A673 (cell line): Measurements from ENCODE around the gene WFDC9. TPM values are rescaled to one million over a fixed set of nuclear protein-coding genes. Genes with fewer than 3 reads are reported as not detected.
A peak's percentile ranks its signal among the peaks of the same experiment; 100 is the strongest.

Source experiments
- BruUV-seq: library from RNA; stranded (reverse); fragments of 400-500 nt; replicated peaks from 2 replicates; lab custom pipeline; 2021; lab: Mats Ljungman, UMichigan
- CTCF ChIA-PET: fragments of 300-600 bp; sonication (Branson Sonifier 250); formaldehyde crosslinking; loops from one replicate; lab custom pipeline; 2022; ENCODE audit warnings: antibody characterized with exemption; lab: Charles Lee
- POLR2A ChIA-PET: fragments of 300-600 bp; sonication (Branson Sonifier 250); formaldehyde crosslinking; loops from one replicate; lab custom pipeline; 2022; ENCODE audit warnings: antibody characterized with exemption; ENCODE audit not compliant: low non-redundant PET; lab: Charles Lee
- DNase-seq: peaks from one replicate; pipeline ENCODE4 v3.0.0-alpha.2; 2015; ENCODE audit warnings: low spot score
- H3K27ac ChIP-seq: fragments of 200-600 bp; sonication (generic); 2 replicates; pipeline ENCODE4 v1.5.1; 2016; ENCODE audit warnings: mixed run types, low read depth, mild to moderate bottlenecking, mixed read lengths, antibody characterized with exemption, low read length; ENCODE audit not compliant: poor library complexity, severe bottlenecking
- H3K27me3 ChIP-seq: fragments of 200-600 bp; sonication (generic); replicated peaks from 2 replicates; pipeline ENCODE4 v1.6.1; 2017; ENCODE audit warnings: mixed run types, low read depth, mild to moderate bottlenecking, mixed read lengths, antibody characterized with exemption, low read length; ENCODE audit not compliant: insufficient read depth, poor library complexity
- H3K36me3 ChIP-seq: fragments of 200-600 bp; sonication (generic); 2 replicates; pipeline ENCODE4 v1.6.1; 2016; ENCODE audit warnings: mixed run types, mild to moderate bottlenecking, mixed read lengths, antibody characterized with exemption, low read length; ENCODE audit not compliant: insufficient read depth, poor library complexity, severe bottlenecking
- H3K4me1 ChIP-seq: fragments of 200-600 bp; sonication (generic); 2 replicates; pipeline ENCODE4 v1.6.1; 2017; ENCODE audit warnings: mixed run types, mild to moderate bottlenecking, mixed read lengths, antibody characterized with exemption, low read length; ENCODE audit not compliant: insufficient read depth, poor library complexity, severe bottlenecking
- H3K4me3 ChIP-seq: fragments of 200-600 bp; sonication (generic); 2 replicates; pipeline ENCODE4 v1.5.1; 2016; ENCODE audit warnings: low read depth, mixed run types, mild to moderate bottlenecking, mixed read lengths, low read length; ENCODE audit not compliant: poor library complexity, severe bottlenecking
- H3K9me3 ChIP-seq: fragments of 200-600 bp; sonication (generic); 2 replicates; pipeline ENCODE4 v1.6.1; 2016; ENCODE audit warnings: mixed run types, low read depth, mild to moderate bottlenecking, mixed read lengths, antibody characterized with exemption, low read length; ENCODE audit not compliant: poor library complexity, severe bottlenecking
- CTCF ChIP-seq: fragments of 300-800, 200-600 bp; sonication (generic); conservative IDR thresholded peaks from 2 replicates; pipeline ENCODE4 v1.5.1; 2017; ENCODE audit warnings: low read depth, mild to moderate bottlenecking, antibody characterized with exemption, low read length, moderate library complexity, mixed read lengths
- EZH2 ChIP-seq: fragments of 200-600 bp; sonication (generic); IDR thresholded peaks from 2 replicates; pipeline ENCODE4 v1.6.1; 2017; ENCODE audit warnings: borderline replicate concordance, low read depth, mild to moderate bottlenecking, mixed read lengths, antibody characterized with exemption, low read length; ENCODE audit not compliant: poor library complexity, severe bottlenecking
- intact Hi-C: fragments of 100-400 bp; cut with micrococcal nuclease; formaldehyde crosslinking; loops from one replicate; pipeline ENCODE4 v1.10.0; 2022; ENCODE audit not compliant: unreplicated experiment
- total RNA-seq: library from RNA; stranded (reverse); gene quantifications from 2 replicates; pipeline ENCODE4 v1.2.3, GENCODE V29; 2021

The WFDC9 gene
- total RNA-seq, 1 experiment from 2014 or later, result not detected

GRCh38 chr20:45617591-45617990, 13.5 kb downstream of the WFDC9 start:
- CTCF ChIA-PET, result interaction anchor here (0.6 kb wide), 1 partner anchor 1777 kb away, joined by 9 read pairs; no protein-coding TSS in a partner anchor
- H3K36me3 ChIP-seq, result no peaks in the 10 kb centered on the region
- no peak overlapping the region for H3K27ac ChIP-seq
- no peak overlapping the region for H3K4me3 ChIP-seq
- H3K9me3 ChIP-seq, result no peaks in the 10 kb centered on the region
- no peaks in the 10 kb centered on the region for H3K4me1 ChIP-seq
- H3K27me3 ChIP-seq, result no peaks in the 10 kb centered on the region
- POLR2A ChIA-PET, result no interaction called here
- intact Hi-C loops, result no loop called here
- no peak for DNase-seq
- BruUV-seq, result no TSS peak
- TF ChIP-seq CTCF, result no peak
- TF ChIP-seq EZH2, result no peak

GRCh38 chr20:45612314-45612713, 18.8 kb downstream of the WFDC9 start:
- H3K4me1 ChIP-seq, result no peaks in the 10 kb centered on the region
- H3K27me3 ChIP-seq, result no peaks in the 10 kb centered on the region
- POLR2A ChIA-PET, result no interaction called here
- no peak for TF ChIP-seq CTCF
- no peak for TF ChIP-seq EZH2
- H3K36me3 ChIP-seq, result no peaks in the 10 kb centered on the region
- H3K4me3 ChIP-seq, result no peak overlapping the region
- H3K27ac ChIP-seq, result no peak overlapping the region
- no peaks in the 10 kb centered on the region for H3K9me3 ChIP-seq
- BruUV-seq, result no TSS peak
- CTCF ChIA-PET, result no interaction called here
- DNase-seq, result no peak
- intact Hi-C loops, result no loop called here

GRCh38 chr20:45611054-45611453, 20.0 kb downstream of the WFDC9 start:
- H3K27me3 ChIP-seq, result no peaks in the 10 kb centered on the region
- BruUV-seq, result no TSS peak
- peak; percentile 55 for DNase-seq
- intact Hi-C loops, result no loop called here
- TF ChIP-seq CTCF (no peak), EZH2 (no peak)
- H3K9me3 ChIP-seq, result no peaks in the 10 kb centered on the region
- H3K4me3 ChIP-seq, result no peak overlapping the region
- ChIA-PET CTCF (no interaction called here), POLR2A (no interaction called here)
- no peak overlapping the region for H3K27ac ChIP-seq
- H3K36me3 ChIP-seq, result no peaks in the 10 kb centered on the region
- no peaks in the 10 kb centered on the region for H3K4me1 ChIP-seq
